ENCODE data around the gene MED27.

- TF ChIP-seq CTCF (IDR thresholded peaks at IDR 0.05) (no peak), POLR2A (IDR thresholded peaks at IDR 0.05) (no peak), POLR2AphosphoS5 (IDR thresholded peaks at IDR 0.05) (no peak), EP300 (IDR thresholded peaks at IDR 0.05) (no peak)
Observed at GRCh38 chr9:132124800-132125199, 45.1 kb upstream of the MED27 start.
